Vein endothelial cell (primary cell): Measurements from ENCODE around the gene MRPS30. TPM values are rescaled to one million over a fixed set of nuclear protein-coding genes. Genes with fewer than 3 reads are reported as not detected.

Experiments
- total RNA-seq: library from RNA; depleted of rRNA; stranded (reverse); fragments of >200 nt; gene quantifications from 2 replicates; pipeline ENCODE4 v1.2.3, GENCODE V29; 2012

MRPS30 gene
- total RNA-seq, result 55.2 and 67.8 TPM in 2 replicates

GRCh38 chr5:44808435-44809214, at the start of gene MRPS30:
Gene MRPS30 (plus strand): TSS chr5:44808947. CDS start chr5:44808963, 16 bp downstream.

